NCI-H2081 treated with DMSO at 0.1 percent for 48 hours (cell line): ENCODE measurements around the gene ZBTB46.
"Not testable (repeated sequence)": the region's sequence is repeated elsewhere in the genome, so short reads cannot be mapped to it uniquely, and the experiment has no call there.

Experiments
- DNase-seq: peaks from one replicate; lab custom pipeline; 2025; lab: John Stamatoyannopoulos, UW

Gene ZBTB46

GRCh38 chr20:63858393-63859165 is 27.5 kb upstream of the ZBTB46 start:
- no peak for DNase-seq

GRCh38 chr20:63857764-63858392 is 26.8 kb upstream of the ZBTB46 start:
- DNase-seq: no peak

GRCh38 chr20:63856098-63856511 is 25.0 kb upstream of the ZBTB46 start:
- no peak for DNase-seq

- DNase-seq: no peak
Measured at GRCh38 chr20:63855363-63856097, 24.5 kb upstream of the ZBTB46 start.

- DNase-seq: no peak
Measured at GRCh38 chr20:63854766-63855362, 23.8 kb upstream of the ZBTB46 start.

GRCh38 chr20:63854069-63854765 is 23.2 kb upstream of the ZBTB46 start:
- no peak for DNase-seq

DNA sequence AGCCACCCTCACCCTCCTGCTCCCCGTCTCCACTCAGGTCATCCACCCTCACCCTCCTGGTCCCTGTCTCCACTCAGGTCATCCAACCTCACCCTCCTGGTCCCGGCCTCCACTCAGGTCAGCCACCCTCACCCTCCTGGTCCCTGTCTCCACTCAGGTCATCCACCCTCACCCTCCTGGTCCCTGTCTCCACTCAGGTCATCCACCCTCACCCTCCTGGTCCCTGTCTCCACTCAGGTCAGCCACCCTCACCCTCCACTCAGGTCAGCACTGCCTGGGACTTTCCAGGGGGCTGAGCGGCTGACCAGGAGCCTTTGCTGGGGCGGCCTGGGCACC is 22.6 kb upstream of the ZBTB46 start:
- not testable (repeated sequence) for DNase-seq

DNA sequence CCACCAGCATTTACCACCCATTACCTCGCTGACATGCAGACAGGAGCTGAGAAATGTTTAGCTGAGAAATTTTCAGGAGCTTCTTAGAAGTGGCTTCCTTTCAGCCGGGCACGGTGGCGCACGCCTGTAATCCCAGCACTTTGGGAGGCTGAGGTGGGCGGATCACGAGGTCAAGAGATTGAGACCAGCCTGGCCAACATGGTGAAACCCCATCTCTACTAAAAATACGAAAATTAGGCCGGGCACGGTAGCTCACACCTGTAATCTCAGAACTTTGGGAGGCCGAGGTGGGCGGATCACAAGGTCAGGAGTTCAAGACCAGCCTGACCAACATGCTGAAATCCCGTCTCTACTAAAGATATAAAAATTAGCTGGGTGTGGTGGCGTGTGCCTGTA is 20.5 kb upstream of the ZBTB46 start:
- DNase-seq: not testable (repeated sequence)

GRCh38 chr20:63850689-63851547 is 19.9 kb upstream of the ZBTB46 start:
- no peak for DNase-seq

GRCh38 chr20:63848003-63848911 is 17.2 kb upstream of the ZBTB46 start:
- DNase-seq: no peak

DNA sequence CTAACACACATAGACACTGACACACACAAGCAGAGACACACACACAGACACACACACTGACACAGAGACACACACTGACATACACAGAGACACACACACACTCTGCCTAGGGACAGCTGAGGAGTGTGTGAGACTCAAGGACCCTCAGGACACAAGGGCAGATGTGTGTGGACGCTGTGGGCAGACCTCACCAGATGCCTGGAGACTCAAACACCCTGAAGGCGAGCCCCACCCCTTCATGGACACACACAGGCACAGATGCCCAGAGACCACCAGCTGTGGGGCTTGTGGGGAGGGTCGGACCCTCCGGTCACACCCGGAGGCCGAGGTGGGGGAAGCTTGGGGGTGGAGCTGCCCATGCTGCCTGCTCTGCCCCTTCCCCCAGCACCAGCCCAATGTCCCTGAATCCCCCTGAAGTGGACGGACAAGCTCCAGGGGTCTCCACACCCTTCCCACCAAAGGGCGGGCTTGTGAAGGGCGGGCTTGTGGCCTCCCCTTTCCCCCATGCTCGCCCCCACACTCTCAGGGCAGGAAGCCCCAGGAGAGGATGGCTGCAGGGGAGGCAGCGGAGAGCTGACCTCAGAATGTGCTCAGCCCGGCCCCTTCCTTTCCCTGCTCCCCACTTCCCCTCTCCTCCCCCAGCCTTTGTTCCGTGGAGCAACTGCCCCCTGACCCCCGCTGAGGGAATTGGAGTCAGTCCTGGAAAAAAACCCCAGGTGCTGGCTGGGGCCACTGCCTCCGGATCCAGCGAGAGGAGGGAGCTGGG is 16.4 kb upstream of the ZBTB46 start:
- no peak for DNase-seq

GRCh38 chr20:63846888-63847236 is 15.8 kb upstream of the ZBTB46 start:
- DNase-seq: no peak

DNA sequence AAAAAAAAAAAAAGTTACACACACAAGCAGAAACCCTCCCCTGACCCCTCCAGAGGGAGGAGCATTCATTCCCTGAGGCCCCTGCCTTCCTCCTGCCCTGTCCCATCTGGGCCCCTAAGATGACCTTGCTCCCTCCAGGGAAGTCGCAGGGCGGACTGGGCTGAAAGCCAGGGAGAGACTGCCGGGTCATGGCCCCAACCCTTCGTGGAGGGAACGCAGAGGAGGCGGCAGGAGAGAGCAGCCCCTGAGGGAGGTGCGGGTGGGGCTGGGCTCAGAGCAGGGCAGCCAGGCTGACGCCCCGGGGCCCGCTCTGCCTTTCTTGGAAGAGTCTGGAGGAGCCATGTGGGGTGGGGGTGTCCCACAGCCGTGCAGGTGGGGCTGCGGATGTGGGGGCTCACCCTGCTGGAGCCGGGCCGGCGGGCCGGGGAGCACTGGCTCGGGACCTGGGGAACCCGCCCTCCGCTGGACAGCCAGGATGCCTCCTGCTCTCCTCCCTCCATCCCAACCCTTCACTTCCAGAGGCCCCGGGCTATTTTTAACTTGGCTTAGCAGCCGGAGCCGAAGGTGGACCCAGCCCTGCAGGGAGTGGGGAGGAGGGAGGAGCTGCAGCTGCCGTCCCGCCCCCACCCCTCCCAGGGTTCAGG is 15.2 kb upstream of the ZBTB46 start:
- DNase-seq: no peak

DNA sequence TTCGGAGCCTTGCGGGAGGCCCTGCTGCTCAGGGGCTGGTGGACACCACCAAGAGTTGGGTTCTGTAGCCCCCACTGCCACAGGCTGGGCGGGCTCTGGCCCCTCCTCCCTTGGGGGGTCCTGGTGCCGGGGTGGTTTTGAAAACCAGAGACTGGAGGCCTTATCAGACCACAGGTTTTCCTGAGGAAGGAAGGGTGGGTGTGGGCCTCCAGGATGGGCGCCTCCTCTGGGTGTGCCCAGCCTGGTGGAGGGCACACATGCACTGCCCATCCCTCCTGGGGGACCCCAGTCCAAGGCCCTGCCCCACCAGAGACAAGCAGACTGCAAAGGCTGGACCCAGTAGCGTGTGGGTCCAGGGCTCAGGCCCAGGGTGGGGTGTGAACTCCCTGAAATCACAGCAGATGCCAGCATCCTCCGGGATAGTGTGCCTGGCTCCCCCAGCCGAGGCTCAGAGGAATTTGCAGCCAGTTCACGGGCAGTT is 13.5 kb upstream of the ZBTB46 start:
- DNase-seq: no peak

GRCh38 chr20:63843778-63844177 is 12.7 kb upstream of the ZBTB46 start:
- no peak for DNase-seq

- DNase-seq: no peak
Measured at GRCh38 chr20:63843222-63843621, 12.2 kb upstream of the ZBTB46 start.

- DNase-seq: no peak
Measured at GRCh38 chr20:63842258-63842657, 11.2 kb upstream of the ZBTB46 start.

GRCh38 chr20:63840405-63840828 is 9.4 kb upstream of the ZBTB46 start:
- no peak for DNase-seq

- DNase-seq: no peak
Measured at GRCh38 chr20:63839620-63840019, 8.6 kb upstream of the ZBTB46 start.
